GM21515 (cell line): ENCODE data around the gene RBP5.

ENCODE experiments used
- ATAC-seq: cut with Tn5 transposase; IDR thresholded peaks from one replicate; pipeline ENCODE4 v1.9.1; 2021; ENCODE audit not compliant: unreplicated experiment

The RBP5 gene, protein sequence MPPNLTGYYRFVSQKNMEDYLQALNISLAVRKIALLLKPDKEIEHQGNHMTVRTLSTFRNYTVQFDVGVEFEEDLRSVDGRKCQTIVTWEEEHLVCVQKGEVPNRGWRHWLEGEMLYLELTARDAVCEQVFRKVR

GRCh38 chr12:7128681-7129286 is at the start of gene RBP5:
TSS of gene RBP5 (minus strand) at chr12:7128889. CDS start at chr12:7128775, 114 bp downstream.
- no peak for ATAC-seq

- no peak for ATAC-seq
These were observed 49.8 kb upstream of the RBP5 start for GRCh38 chr12:7178481-7178880.

DNA sequence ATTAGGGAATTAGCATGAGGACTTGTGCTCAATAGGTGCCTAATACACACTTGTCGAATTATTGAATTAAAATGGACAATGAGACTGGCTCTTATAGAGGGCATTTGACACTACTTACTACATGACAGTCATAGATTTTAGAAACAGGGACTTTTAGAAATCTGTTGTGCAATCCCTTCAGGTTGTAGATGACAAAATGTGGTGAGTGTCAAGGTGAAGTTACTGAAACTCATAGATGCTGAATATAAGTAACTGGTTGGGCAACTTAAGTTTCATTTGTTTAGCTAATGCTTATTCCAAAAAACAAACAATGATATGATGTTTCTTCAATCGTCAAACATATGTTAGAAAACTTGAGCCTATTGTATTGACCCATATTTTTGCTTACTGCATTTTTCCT is 47.9 kb upstream of the RBP5 start:
- ATAC-seq: no peak

DNA sequence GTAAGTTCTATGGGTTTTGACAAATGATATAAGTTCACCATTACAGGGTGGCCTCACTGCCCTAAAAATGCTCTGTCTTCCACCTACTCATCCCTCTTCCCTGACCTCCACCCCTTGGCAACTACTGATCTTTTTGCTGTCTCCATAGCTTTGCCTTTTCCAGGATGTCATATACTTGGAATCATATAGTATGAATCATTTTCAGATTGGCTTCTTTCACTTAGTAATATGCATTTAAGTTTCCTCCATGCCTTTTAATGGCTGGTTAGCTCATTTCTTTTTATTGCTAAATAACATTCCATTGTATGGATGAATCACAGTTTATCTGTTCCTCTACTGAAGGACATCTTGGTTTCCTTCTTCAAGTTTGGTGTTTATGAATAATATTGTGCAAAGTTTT is 46.8 kb upstream of the RBP5 start:
- no peak for ATAC-seq

DNA sequence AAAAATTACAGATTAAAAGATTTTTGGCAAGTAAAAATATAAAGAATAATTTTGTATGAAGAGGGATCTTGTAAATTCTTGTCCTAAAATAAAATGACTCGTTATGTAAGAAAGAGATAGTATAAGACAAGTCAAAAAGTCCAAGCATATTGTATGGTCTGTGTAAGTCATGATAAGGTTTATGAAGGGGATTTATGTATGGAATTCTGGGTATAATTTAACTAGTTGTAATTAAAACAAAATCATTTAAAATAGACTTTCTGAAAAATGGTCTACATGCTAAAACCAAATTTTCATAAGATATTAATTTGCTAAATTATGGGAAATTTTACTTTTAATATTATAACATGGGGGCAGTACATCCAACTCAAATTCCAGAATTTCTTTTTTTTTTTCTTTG is 43.2 kb upstream of the RBP5 start:
- no peak for ATAC-seq

DNA sequence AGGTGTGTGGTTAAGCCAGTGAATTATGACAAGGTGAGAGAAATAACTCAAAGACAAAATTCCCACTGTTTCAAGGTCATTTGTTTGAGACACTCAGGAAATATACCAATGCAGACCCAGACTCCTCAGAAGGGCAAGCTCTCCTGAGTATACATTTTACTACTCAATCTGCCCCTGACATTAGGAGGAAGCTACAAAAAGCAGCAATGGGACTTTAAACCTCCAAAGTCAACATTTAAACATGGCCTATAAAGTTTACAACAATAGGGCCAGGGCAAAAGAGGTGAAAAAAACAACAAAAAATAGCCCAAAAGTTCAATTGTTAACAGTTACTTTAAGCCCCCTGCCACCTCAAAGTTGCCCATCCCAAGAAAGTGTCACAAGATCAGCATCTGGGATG is 41.3 kb upstream of the RBP5 start:
- ATAC-seq: no peak

DNA sequence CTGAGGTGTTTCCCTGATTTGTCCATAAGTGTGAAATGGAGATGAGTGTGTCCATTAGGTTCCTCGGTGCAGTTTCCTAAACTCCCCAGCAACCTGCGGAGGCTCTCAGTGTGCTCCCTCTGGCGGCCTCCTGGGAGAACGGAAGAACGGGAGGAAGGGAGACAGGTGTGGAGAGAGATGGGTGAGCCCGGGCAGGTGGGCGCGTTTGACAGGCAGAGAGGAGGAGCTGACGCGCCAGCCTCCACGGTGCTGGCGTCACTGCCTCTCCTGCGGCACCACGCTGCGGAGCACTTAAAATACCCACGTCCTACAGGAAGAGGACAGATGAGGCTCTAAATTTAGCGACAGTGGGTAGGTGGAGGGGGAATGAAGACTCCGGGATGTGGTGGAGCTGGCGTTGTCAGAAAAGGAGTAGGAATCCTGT is 34.0 kb upstream of the RBP5 start:
- ATAC-seq: no peak

DNA sequence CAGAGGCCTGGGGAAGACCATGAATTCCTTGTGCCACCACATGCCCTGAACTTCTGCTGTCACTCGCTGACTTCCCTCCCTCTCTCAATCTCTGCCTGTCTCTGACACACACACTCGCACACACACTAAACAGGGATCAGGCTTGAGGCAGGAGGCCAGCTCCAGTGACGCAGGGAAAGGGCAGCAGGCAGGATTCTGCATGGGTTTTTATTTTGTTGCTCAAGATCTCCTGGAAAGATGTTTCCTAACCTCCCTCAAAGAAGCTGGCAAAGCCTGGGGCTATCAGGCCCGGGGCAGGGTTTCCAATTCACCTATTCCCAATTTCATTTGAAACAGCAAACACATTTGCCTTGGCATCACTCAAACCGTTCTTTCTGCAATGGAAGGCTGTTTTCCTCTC is 33.1 kb upstream of the RBP5 start:
- ATAC-seq: no peak

GRCh38 chr12:7161327-7161726 is 32.6 kb upstream of the RBP5 start:
- no peak for ATAC-seq

- ATAC-seq: no peak
These were observed 31.5 kb upstream of the RBP5 start for GRCh38 chr12:7160183-7160582.

DNA sequence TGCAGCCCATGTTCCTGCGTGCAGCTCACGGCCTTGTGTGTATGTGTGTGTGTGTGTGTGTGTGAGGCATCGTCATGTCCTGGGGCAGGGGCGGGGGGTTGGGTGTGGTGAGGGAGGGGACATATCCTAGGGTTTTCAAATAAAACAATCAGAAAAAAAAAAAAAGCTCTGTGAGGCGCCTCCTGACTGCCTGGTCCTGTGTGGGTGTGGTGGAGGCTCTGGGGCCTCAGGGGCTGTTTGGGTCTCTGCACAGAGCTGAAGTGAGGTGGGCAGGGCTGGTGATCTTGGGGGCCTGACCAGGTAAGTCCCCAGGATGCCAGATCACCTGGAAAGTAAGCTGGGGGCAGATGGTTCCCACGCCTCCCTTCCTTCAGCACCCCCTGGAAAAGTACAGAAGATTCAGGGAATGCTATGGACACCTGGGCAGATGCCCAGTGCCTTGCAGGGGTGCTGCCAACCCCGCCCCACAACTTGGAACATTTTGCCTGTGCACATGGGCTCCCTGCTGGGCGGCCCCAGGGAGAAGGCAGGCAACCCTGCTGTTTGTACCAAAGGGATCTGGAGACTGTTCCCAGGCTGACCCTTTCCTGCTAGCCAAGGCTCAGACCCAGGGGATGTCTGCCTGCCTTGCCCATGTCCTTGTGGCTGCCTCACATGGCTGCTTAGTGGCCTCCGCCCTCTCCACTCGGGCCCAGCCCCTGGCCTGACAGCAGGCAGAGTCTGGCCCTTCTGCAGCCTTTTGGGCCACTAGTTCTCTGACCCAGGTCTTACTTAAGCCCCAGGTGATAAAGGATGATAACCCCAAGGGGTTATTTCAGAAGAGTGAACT is 30.3 kb upstream of the RBP5 start:
- ATAC-seq: no peak

DNA sequence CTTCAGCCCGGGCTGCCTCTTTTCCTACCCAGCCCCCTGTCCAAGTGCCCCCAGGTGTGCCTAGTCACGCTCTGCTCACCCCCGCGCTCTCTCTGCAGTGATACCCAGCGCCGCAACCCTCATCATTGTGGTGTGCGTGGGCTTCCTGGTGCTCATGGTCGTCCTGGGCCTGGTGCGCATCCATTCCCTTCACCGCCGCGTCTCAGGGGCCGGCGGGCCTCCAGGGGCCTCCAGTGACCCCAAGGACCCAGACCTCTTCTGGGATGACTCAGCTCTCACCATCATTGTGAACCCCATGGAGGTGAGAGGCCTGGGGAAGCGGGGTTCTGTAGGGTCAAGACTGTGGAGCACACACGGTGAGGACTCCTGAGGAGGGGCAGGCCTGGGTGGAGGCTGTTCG is 28.7 kb upstream of the RBP5 start:
- no peak for ATAC-seq

GRCh38 chr12:7156259-7157197 is 27.8 kb upstream of the RBP5 start:
- no peak for ATAC-seq

DNA sequence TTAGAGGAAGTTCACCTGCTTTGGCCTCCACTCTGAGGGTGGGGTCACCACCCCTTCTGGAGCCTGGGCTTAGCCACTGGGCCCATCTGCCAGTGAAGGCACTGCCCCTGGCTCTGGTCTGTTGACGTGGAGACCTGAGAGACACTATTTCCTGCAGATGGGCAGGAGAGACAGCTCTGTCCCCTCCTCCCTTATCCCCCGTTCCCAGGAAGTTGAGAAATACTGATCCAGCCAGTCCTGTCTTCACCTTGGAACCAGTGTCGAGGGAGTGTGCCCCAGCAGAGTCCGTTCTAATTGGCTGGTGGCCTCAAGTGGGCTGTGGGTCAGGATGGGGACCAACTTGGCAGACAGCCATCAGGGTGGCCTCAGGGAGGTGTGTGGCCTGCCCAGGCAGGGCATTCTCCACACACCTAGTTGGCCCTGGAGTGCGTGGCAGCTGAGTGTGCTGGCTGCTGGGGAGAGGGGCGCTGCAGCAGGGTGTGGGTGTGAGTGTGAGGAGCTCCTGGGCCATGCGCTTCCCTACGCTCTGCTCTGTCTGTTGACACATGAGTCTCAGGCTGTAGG is 26.9 kb upstream of the RBP5 start:
- ATAC-seq: no peak

- ATAC-seq: no peak
These were observed 26.3 kb upstream of the RBP5 start for GRCh38 chr12:7154901-7155470.

- ATAC-seq: no peak
These were observed 25.4 kb upstream of the RBP5 start for GRCh38 chr12:7154042-7154441.

- ATAC-seq: no peak
These were observed 24.1 kb upstream of the RBP5 start for GRCh38 chr12:7152818-7153217.

DNA sequence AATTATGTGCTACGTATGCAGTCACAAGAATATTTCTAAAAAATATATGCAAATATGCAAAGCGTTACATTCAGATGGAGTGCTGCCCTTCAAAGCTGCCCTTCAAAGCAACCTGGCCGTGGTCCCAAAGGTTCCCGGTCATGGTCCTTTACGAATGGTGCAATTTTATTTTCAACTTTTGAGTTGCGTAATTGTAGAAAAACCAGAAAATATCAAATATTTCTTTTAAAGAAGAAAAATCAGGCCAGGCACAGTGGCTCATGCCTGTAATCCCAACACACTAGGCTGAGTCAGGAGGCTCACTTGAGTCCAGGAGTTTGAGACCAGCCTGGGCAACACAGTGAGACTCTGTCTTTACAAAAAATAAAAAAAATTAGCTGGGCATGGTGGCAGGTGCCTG is 22.8 kb upstream of the RBP5 start:
- ATAC-seq: no peak

DNA sequence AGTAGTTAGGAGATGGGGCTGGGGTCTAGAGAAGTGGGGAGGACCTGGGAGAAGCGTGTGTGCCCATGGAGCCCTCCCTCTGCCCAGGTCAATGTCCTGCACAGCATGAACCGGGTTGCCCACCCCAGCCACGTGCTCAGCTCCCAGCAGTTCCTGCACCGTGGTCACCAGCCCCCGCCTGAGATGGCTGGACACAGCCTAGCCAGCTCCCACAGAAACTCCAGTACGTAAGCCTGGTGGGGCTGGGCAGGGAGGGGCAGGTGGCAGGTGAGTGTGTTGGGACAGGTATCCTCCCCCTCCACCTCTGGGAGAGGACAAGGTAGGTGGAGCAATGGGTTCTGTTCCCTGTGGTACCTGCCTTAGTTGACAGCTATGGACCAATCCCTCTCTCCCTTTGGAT is 22.2 kb upstream of the RBP5 start:
- no peak for ATAC-seq

- no peak for ATAC-seq
These were observed 21.7 kb upstream of the RBP5 start for GRCh38 chr12:7150356-7150755.

DNA sequence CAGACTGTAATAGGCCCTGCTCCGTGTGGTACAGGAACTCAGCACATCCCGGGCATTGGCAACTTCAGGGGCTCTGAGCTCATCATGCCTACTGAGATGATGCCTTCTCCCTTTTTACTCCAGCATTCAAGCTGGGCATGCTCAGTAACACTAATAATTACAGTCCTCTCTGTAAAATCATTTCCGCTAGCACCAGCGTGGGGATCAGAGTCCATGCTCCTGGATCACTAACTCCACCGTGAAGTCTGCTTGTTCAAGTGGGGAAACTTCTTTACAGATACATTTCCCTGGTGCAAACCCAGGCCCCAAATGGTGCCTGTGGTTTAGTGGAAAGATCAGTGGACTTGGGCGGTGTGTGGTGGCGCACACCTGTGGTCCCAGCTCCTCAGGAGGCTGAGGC is 18.2 kb upstream of the RBP5 start:
- no peak for ATAC-seq
